Activated effector memory CD4-positive, alpha-beta T cell treated with Interleukin-2 at 50 U/mL for 16 hours (primary cell): ENCODE measurements around the gene DGKG.

ENCODE experiments used
- DNase-seq: peaks from one replicate; pipeline ENCODE4 v3.0.0-alpha.2; 2020

The DGKG gene

GRCh38 chr3:186200726-186201125 is 161.3 kb downstream of the DGKG start:
- DNase-seq: no peak

GRCh38 chr3:186198442-186198841 is 163.6 kb downstream of the DGKG start:
- DNase-seq: no peak

- DNase-seq: no peak
Observed at GRCh38 chr3:186194451-186194811, 167.6 kb downstream of the DGKG start.

DNA sequence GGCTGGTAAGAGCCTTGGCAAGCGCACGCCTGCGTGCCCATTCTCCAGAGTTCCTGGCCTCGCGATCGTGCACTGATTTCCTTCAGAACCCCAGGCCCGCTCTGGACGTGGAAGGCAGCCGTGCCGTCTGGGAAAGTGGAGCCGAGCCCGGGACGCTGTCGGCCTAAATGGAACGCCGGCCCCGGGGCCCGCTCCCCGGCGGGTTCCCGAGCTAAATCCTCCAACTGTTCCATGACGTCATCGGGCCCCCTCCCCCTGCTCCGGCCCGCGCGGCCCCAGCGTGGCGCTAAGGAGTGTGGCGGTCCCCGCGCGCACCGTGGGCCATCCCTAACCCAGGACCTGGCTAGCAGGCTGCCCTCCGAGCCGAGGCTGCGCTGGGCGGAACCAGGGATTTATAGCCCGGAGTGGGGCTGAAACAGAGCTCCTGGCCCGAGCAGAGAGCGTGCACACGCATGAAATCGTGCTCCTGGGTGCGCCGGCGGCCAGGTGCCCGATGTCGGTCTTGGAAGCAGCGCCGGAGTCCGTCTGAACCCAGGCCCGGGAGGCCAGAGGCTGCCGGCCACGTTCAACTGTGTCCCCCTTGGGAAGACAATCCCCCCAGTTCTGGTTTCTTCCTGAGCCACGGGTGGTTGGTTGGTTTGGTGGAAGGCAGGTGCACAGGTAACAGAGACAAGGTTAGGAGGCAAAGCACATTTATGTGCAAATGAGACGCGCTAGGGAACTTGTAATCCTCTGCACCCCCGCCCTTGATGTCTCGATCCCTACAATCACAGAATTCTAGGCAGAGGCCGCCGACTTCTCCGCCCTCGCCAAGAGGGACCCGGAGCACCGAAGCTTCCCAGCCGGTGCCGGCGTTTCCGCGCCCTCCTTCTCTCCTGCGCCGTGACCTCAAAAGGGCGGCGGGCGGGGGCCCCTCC is 168.2 kb downstream of the DGKG start:
- no peak for DNase-seq

GRCh38 chr3:186192823-186193222 is 169.2 kb downstream of the DGKG start:
- no peak for DNase-seq

DNA sequence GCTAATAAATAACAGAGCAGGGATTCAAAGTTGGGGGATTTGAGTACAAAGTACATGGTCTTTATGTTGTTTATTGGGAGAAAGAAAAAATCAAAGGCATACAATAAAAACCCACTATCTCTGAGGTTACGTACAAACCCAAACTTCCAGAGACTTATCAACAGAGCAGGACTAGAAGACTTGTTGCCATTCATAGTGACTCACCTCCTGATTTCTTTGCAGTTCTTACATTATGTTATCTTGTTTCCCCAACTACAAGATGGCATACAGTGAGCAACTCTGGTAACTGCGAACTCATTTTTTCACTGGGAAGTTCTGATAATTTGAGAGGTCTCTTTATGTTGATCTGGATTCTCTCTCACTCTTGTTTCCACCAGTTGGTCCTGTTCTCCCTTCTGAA is 172.5 kb downstream of the DGKG start:
- no peak for DNase-seq

DNA sequence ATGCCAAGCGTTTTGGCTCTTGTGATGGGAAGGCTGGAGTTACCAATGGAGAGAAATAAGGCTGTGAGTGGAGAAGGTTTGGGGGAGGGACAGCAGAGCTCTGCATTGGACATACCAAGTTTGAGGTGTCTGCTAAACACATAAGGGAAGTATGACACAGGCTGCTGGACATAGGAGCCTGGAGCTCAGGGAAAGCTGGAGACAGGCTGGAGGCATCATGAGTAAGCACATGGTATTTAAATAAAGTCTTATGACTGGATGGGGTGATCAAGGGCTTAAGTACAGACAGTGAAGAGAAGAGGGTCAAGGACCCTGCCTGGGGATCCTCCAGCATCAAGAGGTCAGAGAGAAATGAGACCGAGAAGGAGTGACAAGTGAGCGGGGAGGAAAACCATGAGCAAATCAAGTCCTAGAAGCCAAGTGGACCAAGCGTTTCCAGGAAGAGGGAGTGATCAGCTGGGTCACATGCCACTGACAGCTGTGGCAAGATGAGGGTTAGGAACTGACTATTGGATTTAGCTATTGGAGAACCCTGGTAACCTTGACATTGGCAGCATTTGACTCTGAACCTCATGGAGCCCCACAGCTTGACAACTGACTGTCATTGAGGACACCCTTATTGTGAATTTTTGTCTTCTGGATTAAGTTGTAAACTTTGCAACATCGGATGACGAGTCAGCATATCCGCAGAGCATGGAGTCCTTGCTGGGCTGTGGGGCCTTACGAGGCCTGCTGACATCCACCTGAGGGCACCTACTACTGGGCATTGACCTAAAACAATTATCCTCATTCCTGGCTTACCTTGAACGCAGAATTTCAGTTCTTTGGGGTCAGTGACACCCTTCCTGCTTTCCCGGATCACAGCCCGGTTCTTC is 174.4 kb downstream of the DGKG start:
- DNase-seq: no peak

DNA sequence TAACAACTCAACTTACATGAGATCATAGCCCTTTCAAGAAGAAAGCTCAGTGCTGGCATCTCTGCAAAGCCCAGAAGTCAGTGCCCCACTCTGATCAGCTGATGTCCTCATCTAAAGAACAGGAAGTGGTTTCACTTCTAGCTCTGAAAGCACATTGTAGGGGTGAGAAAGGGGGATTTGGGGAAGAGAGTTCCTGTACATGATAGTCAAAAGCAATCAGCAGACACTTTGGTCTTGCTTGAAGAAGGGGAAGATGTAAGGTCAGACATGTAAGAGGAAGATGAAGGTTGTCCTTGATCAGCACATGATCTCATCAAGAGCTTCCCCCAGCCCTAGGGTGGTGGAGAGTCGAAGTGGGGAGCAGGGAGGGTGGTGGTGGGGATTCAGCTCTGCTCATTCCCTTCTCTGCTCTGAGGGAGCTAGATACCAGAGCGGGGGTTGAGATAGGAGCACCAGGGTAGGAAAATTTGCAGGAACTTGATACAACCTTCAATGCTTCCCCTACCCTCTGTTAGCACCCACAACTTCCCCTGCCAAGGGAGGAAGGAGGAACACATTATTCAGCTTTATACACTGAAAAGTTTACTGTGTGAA is 176.7 kb downstream of the DGKG start:
- no peak for DNase-seq

GRCh38 chr3:186184021-186184420 is 178.0 kb downstream of the DGKG start:
- no peak for DNase-seq

DNA sequence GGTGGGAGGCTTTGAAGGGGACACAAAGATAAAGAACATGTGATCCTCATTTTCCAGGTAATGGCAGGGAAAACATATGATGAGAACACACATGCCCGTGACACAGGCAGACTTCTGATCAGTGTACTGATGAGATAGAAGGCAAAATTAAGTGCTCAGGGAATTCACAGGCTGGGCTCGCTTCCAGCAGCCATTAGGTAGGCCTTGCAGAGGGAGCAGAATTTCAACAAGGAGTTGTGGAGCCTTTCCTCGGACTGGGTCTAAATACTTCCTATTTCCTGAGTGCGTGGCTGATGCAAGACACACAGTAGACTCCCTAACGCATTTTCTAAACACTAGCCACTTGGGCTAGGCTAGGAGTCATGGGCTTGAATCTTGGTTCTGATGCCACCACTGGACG is 179.2 kb downstream of the DGKG start:
- no peak for DNase-seq

DNA sequence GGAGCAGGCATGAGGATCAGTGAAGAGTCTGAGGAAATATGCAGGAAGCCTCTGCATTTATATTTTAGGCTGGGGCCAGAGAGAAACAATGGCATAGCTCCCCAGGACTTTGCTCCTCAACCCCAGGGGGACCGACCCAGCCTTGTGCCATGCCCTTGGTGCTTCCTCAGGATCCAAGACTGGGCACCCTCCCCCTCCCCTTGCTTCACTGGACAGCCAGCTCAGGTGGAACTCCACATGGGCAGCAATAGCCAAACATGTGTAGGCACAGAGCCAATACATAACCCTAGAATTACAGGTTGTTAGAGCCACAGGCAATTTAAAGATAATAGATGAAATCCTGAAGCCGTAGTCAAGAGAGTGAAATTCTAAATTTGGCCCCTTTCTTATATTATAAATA is 180.1 kb downstream of the DGKG start:
- no peak for DNase-seq

- DNase-seq: no peak
Observed at GRCh38 chr3:186180891-186181481, 181.0 kb downstream of the DGKG start.

GRCh38 chr3:186180151-186180550 is 181.9 kb downstream of the DGKG start:
- DNase-seq: no peak

- no peak for DNase-seq
Observed at GRCh38 chr3:186178412-186178811, 183.6 kb downstream of the DGKG start.

- no peak for DNase-seq
Observed at GRCh38 chr3:186176373-186176990, 185.6 kb downstream of the DGKG start.

DNA sequence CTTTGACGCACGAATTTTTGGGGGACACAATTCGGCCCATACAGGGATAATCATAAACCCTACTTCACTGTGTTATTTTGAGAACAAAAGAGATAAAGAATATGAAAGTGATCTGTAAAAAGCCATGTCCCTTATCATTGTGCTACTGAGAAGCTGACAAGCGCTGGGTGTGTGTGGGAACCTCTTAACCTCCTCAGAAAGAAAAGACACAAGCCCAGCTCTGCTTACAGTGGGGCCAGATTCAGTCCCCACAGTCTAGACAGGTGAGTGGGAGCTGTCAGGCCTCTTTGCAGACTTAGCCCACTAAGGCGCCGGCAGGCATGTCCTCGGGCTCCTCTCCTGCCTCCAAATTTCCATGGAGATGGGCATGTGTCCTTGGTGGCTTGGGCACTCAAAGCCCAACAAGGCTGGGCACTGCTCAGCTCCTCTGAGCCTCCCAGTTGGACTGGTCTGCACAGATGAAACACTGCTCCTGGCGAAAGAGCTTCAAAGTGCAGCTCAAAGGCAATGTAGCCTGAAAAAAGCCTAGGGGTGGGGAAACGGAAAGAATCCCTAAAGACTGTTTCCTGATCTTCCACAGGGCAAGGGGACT is 188.7 kb downstream of the DGKG start:
- no peak for DNase-seq

GRCh38 chr3:186172353-186172752 is 189.7 kb downstream of the DGKG start:
- DNase-seq: no peak

DNA sequence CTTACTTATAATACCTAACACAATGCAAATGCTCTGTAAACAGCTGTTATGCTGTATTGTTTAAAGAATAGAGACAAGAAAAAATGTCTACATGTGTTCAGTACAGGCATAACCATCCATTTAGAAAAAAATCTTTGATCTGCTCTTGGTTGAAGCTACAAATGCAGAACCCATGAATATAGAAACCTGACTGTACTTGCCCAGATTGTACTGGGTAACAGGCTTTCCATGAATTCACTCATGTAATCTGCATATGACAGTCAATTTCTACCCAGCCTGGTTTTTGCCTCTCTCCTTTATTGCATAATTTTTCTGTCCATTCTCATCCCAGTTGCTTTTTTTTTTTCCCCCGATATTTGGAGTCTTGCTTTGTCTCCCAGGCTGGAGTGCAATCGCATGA is 190.5 kb downstream of the DGKG start:
- no peak for DNase-seq

DNA sequence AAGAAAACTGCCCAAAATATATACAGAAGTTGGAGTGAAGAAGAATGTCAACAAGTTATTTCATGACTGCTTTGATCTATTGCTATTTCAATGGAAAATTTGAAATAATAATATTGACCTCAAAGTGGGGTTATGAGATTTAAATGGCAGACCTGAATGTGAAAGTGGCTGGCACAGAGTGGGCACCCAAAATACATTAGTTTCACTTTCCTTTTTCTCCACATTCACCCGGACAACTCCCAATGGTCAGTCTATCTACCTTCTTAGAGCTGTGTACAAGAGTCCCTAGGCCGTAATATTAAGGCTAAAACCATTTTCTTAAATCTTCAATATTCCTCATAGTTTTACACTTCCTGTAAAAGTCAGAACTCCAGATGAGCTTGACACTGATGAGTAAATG is 191.5 kb downstream of the DGKG start:
- DNase-seq: no peak

GRCh38 chr3:186169379-186169778 is 192.7 kb downstream of the DGKG start:
- no peak for DNase-seq

DNA sequence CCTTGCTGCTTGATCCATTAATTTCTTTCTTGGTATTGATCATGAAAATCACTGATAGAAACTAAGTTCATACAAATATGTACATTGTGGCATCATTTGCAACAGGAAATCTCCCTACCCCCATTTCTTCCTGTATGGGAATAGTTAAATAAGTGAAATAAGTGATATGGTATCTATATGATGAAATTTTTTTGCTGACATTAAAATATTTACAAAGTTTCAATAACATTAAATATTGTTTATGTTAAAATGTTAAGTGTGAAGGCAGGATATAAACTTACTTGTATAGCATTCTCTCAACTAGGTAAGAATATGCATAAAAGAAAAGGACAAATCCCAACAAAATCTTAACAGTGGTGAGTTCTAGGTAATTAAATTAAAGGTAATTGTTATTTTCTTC is 193.1 kb downstream of the DGKG start:
- no peak for DNase-seq

DNA sequence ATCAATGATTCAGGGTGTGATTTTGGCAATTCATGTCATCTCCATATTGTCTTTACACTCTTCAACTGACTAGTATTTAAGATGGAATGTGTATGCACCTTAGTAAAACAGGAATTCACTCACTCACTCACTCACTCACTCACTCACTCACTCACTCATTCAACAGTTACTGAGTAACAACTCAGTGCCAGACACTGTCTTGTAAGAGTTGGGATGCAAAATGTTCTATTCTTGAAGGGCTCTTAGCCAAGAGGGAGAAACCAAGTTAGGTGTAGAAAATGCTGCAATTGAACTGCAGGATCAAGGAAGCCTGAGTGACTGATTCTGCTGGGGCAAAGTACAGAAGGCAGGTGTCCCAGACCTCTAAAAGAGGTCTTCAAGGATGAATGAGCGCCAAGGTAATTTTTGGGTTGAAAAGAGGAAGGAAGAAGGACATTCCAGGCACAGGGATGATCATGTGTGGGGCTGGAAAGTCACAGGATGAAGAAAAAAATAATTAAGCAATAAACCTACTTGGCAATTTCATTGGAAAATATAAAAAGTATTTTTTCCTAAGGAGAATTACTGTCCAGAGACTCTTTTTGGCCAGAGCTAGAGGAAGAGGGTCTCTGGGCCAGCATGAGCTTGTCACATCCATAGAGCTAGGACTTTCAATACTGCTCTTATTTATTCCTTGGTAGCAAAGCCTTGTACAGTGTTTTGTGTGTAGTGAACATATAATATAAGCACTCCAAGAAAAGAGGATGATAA is 194.2 kb downstream of the DGKG start:
- no peak for DNase-seq
